AG20443 (cell line): Measurements from ENCODE around the gene BRS3.
"Not testable (repeated sequence)": the region's sequence is repeated elsewhere in the genome, so short reads cannot be mapped to it uniquely, and the experiment has no call there.

ENCODE experiments used
- DNase-seq: peaks from one replicate; pipeline ENCODE4 v3.0.0; 2012; ENCODE audit warnings: low spot score, mixed read lengths

The BRS3 gene

DNA sequence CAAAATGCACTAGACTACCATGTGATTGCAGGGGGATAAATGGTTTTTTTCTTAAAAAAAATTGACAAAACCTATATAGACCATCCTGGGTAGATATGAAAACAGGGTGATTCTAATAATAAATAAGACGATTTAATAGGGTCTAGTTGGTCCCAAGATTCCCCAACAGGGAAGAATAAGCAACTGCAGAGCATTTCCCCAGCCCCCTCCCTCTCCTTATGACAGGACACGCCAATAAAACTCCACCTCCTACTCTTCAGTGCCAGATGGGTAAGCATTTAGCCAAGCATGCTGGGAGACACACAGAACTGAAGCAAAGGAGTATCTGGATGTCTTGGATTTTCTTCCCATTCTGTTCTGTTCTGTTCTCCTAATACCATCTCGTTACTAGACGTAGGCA is at the start of gene BRS3:
Gene BRS3 (plus strand): TSS at position 301 of the 400 bp plus-strand sequence. CDS start 168 bp downstream, outside the sequence.
- DNase-seq = no peak

DNA sequence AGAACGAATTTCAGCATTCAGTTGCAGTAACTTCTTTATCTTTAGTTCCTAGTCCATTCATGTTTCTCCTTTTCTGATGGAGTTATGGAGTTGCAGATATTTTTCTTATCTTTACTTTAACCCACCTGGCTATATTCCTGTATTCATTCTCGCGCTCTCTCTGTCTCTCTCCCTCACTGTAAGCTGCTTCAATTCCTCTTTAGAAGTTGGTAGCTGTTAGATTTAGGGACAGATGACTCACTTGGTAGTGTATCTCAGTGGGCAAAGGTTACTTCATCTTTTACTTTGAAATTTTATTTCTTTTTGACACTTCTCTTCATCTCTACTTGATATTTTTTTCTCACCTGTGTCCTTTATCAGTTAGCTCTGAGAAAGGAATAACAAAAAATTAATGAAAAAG is 49.6 kb upstream of the BRS3 start:
- DNase-seq = no peak

DNA sequence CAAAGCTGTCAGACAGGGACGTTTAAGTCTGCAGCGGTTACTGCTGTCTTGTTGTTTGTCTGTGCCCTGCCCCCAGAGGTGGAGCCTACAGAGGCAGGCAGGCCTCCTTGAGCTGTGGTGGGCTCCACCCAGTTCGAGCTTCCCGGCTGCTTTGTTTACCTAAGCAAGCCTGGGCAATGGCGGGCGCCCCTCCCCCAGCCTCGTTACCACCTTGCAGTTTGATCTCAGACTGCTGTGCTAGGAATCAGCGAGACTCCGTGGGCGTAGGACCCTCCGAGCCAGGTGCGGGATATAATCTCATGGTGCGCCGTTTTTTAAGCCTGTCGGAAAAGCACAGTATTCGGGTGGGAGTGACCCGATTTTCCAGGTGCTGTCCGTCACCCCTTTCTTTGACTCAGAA is 42.1 kb upstream of the BRS3 start:
- DNase-seq = not testable (repeated sequence)

DNA sequence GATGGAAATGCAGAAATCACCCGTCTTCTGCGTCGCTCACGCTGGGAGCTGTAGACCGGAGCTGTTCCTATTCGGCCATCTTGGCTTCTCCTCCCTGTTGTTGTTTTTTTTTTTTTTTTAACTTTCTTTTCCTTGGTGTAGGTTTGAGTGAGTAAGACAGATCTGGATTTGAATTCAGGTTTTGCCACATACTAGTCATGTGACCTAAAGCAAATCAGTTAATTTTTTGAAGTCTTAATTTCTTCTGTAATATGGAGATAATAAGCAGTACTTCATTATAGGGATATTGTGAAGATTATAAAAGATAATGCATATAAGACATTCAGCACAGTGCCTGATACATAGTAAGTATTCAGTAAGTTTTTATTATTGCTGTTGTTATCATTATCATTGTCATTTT is 41.5 kb upstream of the BRS3 start:
- no peak for DNase-seq

DNA sequence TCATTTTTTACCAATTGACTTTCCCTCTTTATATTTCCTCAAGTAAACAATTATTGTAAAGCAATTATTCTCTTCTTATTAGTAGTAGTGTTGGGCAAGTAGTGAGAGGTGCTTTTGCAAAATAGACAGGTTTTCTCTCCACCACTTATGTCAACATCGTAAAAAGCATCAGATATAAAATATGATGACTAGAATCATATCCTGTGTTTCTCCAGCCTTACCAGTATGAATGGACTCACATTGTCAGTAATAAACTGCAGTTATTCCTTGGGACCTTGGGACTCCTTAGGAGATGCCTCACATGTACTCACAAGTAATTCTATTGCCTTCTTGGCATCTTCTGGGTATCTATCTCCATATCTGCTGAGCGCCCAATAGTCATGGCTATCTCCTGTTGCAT is 40.4 kb upstream of the BRS3 start:
- no peak for DNase-seq

DNA sequence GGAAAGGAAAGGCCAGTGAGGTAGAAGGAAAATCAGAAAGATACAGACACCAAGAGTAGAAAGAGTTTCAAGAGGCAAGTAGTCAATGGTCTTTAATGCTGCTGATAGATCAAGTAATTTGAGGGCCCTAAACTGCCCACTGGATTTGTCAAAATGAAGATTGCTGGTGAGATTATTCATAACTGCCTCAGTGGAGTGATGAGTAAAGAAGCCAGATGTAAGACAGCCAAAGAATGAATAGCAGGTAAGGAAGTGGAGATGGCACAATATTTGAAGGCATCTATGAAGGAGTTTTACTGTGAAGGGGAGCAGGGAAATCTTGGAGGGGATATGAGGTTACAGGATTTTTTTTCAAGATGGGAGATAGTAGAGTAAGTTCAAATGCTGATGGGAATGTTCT is 39.8 kb upstream of the BRS3 start:
- DNase-seq = no peak

DNA sequence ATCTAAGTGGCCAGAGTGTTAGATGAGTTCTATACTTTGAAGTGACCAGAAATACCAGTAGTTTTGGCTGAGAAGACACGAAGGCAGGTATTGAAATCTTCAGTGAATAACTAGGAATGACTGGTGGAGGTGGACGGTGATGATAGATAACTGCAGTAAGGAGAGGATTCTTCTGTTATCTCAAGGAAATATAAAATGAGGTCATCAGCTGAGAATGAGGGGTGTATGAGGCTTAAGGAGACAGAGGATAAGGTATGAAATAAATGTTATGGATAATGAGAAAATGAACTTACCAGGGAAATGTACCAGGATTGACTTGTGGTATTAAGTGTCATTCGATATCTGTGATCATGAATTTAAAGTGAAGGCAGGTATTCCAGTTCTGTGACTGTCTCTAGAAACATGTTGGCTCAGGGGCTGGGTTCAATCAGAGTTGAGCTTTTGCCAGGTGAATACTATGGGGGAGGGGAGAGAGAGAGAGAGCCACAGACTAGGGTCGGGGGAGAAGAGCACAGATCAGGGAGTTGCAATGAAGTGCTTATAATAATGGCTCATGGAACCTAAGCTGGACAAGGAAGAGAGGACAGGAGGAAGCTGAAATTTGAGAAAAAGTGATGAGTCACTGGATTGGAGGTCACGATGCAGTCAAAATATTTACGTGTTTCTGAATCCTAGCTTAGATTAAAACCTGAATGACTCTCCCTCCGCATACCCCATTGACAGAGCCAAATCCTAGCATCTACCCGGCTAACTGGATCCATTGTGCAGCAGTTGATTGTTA is 37.5 kb upstream of the BRS3 start:
- no peak for DNase-seq

DNA sequence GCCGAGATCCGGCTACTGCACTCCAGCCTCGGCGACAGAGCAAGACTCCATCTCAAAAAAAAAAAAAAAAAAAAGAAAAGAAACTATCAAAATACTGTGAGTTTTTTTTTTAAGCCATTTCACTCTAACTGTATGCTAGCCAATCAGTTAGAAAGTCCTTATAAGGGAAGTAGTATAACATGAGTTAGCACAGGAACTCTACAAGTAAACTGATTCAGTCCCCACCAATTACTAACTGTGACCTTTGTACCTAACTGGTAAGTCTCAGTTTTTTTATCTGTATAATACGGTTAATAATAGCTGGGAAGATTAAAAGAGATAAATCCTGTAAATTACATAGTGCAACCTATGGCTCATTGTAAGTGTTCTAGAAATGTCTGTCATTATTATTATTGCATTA is 35.1 kb upstream of the BRS3 start:
- DNase-seq = no peak

DNA sequence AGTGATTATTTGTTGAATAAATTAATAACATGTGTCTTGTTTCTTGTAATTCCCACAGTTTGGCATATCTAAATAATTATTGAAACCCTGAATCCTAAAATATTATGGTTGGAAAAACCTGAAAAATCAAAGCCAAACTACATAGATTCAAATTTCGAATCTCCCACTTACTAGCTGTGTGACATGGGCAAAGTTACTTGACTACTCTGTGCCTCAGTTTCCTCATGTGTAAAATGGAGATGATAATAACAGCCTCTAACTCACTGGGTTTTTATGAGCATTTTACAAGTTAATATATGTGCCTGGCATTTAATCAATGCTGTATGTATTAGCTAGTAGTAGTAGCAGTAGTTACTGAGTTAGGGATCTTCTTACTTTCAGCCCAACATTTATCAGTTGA is 34.6 kb upstream of the BRS3 start:
- DNase-seq = no peak

DNA sequence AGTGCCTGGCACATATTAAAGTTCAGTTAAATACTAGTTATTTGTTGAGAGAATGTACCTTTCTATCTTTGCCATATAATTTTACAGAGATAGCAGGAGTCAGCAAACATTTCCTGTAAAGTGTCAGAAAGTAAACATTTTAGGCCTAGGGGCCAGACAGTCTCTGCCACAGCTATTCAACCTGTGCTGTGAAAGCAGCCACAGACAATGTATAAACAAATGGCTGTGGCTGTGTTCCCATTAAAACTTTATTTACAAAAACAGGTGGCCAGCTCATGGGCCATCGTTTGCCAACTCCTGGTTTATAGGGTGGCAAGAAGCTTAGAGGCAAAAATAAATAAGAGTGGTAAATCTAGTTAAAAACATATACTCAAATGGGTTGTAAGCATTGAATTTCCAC is 34.0 kb upstream of the BRS3 start:
- DNase-seq = no peak

DNA sequence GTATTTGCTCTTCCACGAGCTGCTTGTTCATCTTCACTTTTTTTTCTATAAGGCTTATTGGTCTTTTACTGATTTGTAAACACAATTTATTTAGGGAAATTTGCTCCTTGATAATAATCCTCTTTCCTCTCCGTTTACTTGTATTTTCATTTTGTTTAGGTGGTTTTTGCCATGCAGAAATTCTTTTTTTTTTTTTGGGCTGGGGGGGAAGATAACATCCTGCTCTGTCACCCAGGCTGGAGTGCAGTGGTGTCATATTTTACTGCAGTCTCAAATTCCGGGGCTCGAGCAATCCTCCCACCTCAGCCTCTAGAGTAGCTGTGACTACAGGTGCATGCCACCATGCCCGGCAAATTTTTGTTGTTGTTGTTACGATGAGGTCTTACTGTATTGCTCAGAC is 31.6 kb upstream of the BRS3 start:
- DNase-seq = no peak

DNA sequence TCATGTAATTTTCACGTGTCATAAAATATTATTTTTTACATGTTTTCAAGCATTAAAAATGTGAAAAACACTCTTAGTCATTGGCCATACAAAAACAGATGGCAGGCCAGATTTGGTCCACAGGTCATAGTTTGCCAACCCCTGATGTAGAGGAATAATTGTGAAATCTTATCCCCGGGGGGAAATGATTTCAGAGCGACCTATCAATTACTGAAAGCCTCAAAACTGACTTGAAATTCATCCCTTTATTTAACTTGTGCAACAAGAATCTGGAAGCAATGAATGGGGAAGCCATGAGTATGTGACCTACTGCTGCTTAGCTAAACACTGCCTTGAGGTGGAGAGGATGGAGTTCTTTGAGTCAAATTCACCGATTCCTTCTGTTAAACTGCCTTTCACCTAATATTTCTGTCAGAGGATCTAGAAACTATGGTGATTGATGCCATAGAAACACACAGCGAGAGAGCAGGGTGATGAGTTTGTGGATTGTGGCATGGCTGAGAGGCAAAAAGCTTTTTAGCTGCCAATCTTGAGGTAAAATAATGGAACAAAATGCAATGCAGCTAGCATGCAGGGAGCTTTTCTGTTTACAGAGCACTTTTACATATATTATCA is 30.3 kb upstream of the BRS3 start:
- DNase-seq = no peak

DNA sequence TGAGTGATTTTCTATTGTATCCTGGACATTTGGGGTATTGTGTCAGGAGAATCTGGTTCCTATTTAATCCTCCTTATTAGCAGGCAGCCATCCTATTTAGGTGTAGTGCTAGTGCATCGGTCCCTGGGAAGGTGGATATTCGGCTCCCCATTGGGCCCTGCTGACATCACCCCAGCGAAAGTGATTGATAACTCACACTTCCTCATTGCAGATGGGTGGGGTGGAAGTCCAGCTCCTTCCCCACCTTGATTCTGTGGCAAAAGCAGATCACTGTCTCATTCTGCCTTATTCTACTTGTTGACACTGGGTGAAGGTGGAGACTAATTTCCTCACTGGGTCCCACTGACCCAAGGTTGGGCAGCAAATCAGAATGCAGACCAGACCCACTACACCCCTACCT is 23.2 kb upstream of the BRS3 start:
- DNase-seq = no peak

DNA sequence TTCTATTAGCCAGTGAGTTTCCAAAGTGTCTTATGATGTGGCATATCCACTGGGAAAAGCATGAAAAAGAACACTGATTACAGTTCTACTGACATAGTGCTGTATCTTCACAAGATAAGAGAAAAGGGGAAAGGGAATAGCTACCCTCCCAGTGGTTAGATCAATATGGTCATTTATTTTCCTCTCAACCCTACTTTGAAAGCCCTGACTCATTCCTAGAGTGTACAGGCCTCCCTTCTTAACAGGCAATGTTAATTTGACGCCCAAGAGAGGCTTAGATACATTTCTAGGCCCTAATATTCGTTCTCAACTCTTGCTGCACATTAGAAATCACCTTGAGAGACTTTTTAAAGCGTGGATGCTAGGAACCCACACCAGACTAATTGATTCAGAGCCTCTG is 20.4 kb upstream of the BRS3 start:
- no peak for DNase-seq

DNA sequence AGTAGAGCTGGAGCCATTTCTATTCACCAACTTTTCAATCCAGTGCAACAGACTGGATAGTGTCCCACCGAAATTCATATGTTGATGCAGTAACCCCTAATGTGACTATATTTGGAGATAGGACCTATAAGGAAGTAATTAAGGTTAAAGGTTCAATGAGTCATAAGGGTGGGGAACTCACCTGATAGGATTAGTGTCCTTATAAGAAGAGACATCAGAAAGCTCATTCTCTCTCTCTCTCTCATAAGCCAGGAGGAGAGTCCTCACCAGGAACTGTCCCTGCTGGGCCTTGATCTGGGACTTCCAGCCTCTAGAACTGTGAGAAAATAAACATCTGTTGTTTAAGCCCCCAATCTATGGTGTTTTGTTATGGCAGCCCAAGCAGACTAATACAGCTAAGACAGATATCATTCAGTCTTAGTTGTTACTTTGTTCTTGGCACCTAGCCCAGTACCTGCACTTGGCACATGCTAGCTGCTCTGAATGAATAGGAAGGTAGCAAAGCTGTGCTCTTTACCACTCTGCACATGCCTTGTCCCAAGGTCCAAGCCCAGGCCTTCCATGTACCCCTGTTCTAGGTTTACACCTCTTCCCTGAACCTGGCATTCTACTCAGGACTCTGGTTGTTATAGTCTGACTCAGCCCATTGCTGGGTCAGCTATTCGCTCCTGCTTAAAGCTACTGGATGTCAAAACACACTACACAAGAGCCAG is 19.2 kb upstream of the BRS3 start:
- DNase-seq = no peak

DNA sequence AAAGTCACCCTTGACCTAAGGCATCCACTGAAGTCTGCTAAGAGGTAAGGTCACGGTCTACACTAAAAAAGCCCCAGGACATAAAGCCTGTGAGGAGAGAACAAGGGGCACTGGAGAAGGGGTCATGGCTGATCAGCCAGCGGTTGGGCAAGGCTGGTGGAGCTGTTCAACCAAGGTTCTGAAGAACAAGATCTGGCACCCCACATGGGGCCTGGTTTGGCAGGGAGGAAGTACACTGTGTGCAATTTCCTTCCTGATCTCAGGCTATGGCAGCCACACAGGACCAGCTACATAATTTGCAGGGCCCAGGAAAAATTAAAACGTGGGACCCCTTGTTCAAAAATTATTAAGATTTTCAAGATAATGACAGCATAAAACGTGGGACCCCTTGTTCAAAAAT is 14.1 kb upstream of the BRS3 start:
- DNase-seq = no peak

DNA sequence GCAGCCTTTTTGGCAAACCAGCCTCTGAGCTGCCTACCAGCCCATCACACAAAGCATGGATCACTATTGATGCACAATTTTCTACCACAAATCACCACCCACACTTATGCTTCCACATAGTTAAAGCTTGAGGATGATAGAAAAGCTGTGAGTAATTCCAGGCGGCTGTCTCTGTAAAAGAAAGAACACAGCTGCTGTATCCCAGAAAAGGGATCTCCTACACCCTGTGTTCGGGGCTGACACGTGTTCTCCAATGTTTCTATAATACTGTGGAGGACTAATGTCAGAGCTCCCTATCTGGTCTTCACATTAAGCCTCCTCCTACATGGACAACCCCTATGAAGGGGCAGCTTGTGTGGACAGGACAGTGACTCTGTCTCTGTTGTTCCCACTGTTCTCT is 12.5 kb upstream of the BRS3 start:
- no peak for DNase-seq

DNA sequence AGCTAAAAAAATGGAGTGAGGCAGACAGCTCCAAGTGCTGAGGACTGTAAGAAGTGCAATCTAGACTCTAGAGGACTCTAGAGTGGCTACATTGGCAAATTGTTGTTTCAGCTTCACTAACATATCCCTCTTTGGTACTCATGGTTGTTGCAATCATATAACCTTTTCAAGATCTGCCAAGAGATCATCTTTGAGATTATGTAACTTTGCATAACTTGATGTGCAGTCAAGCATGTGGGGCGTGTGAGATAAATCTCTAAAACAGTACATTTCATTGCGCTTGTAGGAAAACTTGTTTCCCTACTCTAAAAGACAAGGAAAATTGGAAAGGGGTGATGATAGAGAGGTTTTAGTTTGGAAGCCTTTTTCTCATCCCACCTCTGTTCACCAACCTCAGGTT is 11.2 kb upstream of the BRS3 start:
- no peak for DNase-seq

DNA sequence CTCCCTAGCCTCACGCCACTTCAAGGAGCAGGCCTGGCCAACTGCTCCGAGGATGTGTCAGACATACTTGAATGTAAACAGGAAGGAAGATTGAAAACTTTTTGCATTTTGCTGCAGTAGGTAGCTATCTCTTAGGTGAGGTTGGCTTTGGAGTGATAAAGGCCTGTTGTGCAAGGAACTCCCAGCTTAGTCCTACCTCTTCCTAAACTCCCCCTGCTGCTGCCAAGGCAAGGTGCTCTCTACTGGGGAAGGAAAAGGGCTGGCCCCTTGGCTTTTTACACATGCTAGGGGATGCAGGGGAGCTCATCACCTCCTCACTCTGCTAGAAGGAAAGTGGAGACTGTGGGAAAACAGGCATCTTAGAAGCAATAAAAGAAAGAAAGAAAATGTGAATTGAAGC is 10.7 kb upstream of the BRS3 start:
- no peak for DNase-seq

DNA sequence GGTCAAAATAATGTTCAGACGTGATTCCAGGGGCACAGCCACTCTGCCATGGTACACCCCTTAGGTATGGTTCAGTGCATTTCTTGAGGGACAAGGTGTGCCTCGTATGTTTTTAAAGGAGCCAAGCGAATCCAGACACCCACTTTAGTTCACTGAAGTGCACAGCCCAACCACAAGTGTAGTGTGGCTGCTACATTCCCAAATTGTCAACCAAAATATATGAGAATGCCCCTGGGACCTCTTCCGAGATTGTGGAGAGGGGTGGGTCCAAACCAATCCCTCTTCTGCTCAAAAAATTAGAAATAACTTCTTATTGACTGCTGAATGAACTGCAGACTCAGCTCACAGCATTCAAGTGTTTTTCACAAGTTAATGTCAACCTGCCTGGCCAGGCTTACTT is 7.4 kb upstream of the BRS3 start:
- DNase-seq = no peak

DNA sequence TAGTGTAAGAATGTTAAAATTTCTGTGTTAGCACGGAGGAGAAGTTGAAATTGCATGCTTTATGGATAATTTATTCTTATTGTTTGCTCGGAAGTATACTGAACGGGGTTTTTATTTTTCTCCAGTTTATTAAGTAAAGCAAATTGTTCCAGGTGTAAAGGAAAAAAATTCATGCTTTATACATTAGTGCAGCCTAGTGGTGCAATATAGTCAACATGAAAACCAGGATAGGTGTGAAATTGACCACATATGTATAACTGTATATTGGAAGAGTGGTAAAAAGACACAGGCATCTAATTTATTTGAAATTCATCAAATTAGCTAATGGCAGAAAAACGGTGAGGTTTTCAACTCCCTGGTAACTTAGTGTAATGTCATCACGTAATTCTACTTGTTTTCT is 959 bp downstream of the BRS3 start:
- no peak for DNase-seq

DNA sequence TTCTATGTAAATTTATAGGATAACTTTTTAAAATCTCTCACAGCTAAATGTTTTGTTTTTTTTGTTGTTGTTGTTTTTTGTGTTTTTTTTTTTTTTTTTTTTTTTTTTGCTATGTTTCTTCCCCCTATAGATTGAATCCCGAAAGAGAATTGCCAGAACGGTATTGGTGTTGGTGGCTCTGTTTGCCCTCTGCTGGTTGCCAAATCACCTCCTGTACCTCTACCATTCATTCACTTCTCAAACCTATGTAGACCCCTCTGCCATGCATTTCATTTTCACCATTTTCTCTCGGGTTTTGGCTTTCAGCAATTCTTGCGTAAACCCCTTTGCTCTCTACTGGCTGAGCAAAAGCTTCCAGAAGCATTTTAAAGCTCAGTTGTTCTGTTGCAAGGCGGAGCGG is 4.1 kb downstream of the BRS3 start:
- no peak for DNase-seq

DNA sequence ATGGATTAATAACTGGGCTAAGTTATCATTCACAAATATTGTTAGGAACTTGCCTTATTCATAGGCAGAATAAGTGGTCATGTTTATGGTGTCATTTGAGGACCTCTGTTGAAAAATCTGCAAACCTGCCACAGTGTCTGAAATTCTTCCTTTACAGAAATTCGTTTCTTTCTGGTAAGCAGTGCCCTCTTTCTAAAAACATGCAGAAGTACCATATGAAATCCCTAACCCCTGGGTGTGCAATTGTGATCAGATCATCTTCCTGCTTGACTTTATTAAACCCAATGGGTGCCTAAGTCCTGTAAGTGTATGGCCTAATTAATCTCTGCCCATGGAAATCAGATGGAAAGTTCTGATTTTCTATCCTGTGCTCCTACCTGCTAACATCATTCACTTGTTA is 5.3 kb downstream of the BRS3 start:
- DNase-seq = no peak

DNA sequence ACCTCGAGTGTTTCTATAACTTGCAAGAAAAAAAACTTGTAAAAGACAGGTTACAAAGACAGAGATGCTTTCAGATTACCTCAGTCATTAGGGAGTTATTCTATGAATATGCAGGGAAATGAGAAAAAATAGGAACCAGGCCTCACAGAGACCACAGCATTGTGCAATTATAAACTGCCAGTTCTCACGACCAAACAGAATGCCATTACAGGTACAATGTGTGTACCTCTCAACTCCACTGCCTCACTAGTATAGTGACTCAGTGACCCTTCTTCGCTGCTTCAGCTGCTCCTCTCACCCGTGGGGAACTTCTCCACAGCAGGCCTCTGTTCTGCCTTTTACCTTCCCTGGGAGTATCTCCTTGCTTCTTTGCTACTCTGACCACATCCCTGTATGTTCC is 7.3 kb downstream of the BRS3 start:
- DNase-seq = no peak
